K562 (cell line): Measurements from ENCODE around the gene LMF2. TPM values are rescaled to one million over a fixed set of nuclear protein-coding genes. Genes with fewer than 3 reads are reported as not detected.

Source experiments
- ATF1 ChIP-seq, 2 experiments: fragments of 450-650 bp in 1 of 2; IDR thresholded peaks; 2 replicates each; pipeline ENCODE4 v1.6.1; 2016; ENCODE audit warnings: missing compliant biosample characterization in 1 of 2, missing genetic modification characterization in 1 of 2
- CBX8 ChIP-seq: fragments of 200-600 bp; sonication (generic); IDR thresholded peaks from 2 replicates; pipeline ENCODE4 v1.6.1; 2012; ENCODE audit warnings: borderline replicate concordance, mixed run types, low read depth, mild to moderate bottlenecking, moderate library complexity, mixed read lengths, low read length, control low read depth, inconsistent platforms; ENCODE audit not compliant: poor library complexity, severe bottlenecking; ENCODE audit errors: extremely low read depth
- CCAR2 ChIP-seq: fragments of 200-400 bp; formaldehyde crosslinking; IDR thresholded peaks from 2 replicates; pipeline ENCODE4 v1.6.1; 2017; ENCODE audit warnings: mild to moderate bottlenecking, low read depth, low read length
- CHD1 ChIP-seq: fragments of 200-600 bp; sonication (generic); IDR thresholded peaks from one replicate; pipeline ENCODE4 v1.6.1; 2012; ENCODE audit warnings: mild to moderate bottlenecking, moderate library complexity, low read length, inconsistent platforms
- EP400 ChIP-seq: fragments of 450-650 bp; IDR thresholded peaks from 2 replicates; pipeline ENCODE4 v1.6.1; 2017; ENCODE audit warnings: antibody characterized with exemption, mild to moderate bottlenecking, moderate library complexity
- FOXA1 ChIP-seq: fragments of 450-650 bp; IDR thresholded peaks from 2 replicates; pipeline ENCODE4 v1.6.1; 2016; ENCODE audit warnings: mild to moderate bottlenecking, borderline replicate concordance
- GTF2F1 ChIP-seq: IDR thresholded peaks from 2 replicates; pipeline ENCODE4 v1.6.1; 2011; ENCODE audit warnings: low read depth, low read length, improper control_type of control experiment
- HCFC1 ChIP-seq: IDR thresholded peaks from 2 replicates; pipeline ENCODE4 v1.6.1; 2012; ENCODE audit warnings: low read depth, low read length, improper control_type of control experiment
- ILK ChIP-seq: fragments of 450-650 bp; IDR thresholded peaks from 2 replicates; pipeline ENCODE4 v1.6.1; 2016; ENCODE audit warnings: missing genetic modification characterization, low read depth, mild to moderate bottlenecking, missing compliant biosample characterization, moderate library complexity, borderline replicate concordance
- JUND ChIP-seq, 2 experiments: IDR thresholded peaks; 2 replicates in 1 of 2; 3 replicates in 1 of 2; pipeline ENCODE4 v1.6.1; 2011; ENCODE audit warnings: borderline replicate concordance in 2 of 2, low read depth in 2 of 2, low read length in 2 of 2, improper control_type of control experiment in 1 of 2, missing biosample characterization in 1 of 2, missing genetic modification characterization in 1 of 2, missing genetic modification reagents in 1 of 2
- L3MBTL2 ChIP-seq: fragments of 450-650 bp; IDR thresholded peaks from 2 replicates; pipeline ENCODE4 v1.6.1; 2016; ENCODE audit warnings: mild to moderate bottlenecking, moderate library complexity
- MCM7 ChIP-seq, 2 experiments: fragments of 450-650 bp; IDR thresholded peaks; 2 replicates each; pipeline ENCODE4 v1.6.1; 2016 to 2018
- NFATC3 ChIP-seq: fragments of 450-650 bp; IDR thresholded peaks from 2 replicates; pipeline ENCODE4 v1.6.1; 2017; ENCODE audit warnings: mild to moderate bottlenecking
- NFXL1 ChIP-seq: fragments of 450-650 bp; formaldehyde crosslinking; IDR thresholded peaks from 2 replicates; pipeline ENCODE4 v1.4.0; 2021; ENCODE audit warnings: mild to moderate bottlenecking
- NFYB ChIP-seq: IDR thresholded peaks from 2 replicates; pipeline ENCODE4 v1.6.1; 2011; ENCODE audit warnings: mild to moderate bottlenecking, moderate library complexity; ENCODE audit not compliant: insufficient read length; ENCODE audit errors: extremely low read depth
- RCOR1 ChIP-seq, 2 experiments: IDR thresholded peaks; 2 replicates each; pipeline ENCODE4 v1.6.1; 2012; ENCODE audit warnings: low read depth in 2 of 2, low read length in 2 of 2, borderline replicate concordance in 1 of 2, improper control_type of control experiment in 1 of 2
- SAFB2 ChIP-seq: fragments of 200-400 bp; formaldehyde crosslinking; IDR thresholded peaks from 2 replicates; pipeline ENCODE4 v1.6.1; 2018; ENCODE audit warnings: borderline replicate concordance, low read length, low read depth, moderate library complexity; ENCODE audit not compliant: severe bottlenecking
- SMAD1 ChIP-seq: fragments of 150-350 bp; IDR thresholded peaks from 2 replicates; pipeline ENCODE4 v1.6.1; 2014; ENCODE audit warnings: low read length, low read depth; ENCODE audit not compliant: partially characterized antibody
- SMAD2 ChIP-seq: fragments of 150-350 bp; IDR thresholded peaks from 2 replicates; pipeline ENCODE4 v1.6.1; 2014; ENCODE audit warnings: low read depth, mild to moderate bottlenecking, low read length
- ZNF165 ChIP-seq: fragments of 250-450 bp; sonication (Bioruptor Pico); IDR thresholded peaks from 2 replicates; pipeline ENCODE4 v1.4.0; 2020; ENCODE audit warnings: borderline replicate concordance
- ZNF174 ChIP-seq: fragments of 250-450 bp; sonication (Bioruptor Pico); IDR thresholded peaks from 2 replicates; pipeline ENCODE4 v1.4.0; 2020; ENCODE audit warnings: mild to moderate bottlenecking
- ZNF354B ChIP-seq: fragments of 250-450 bp; sonication (Bioruptor Pico); IDR thresholded peaks from 2 replicates; pipeline ENCODE4 v1.4.0; 2020
- ZNF780A ChIP-seq: fragments of 250-450 bp; sonication (Bioruptor Pico); IDR thresholded peaks from 2 replicates; pipeline ENCODE4 v1.5.0; 2021; ENCODE audit warnings: mild to moderate bottlenecking
- polyA plus RNA-seq, 8 experiments: library from polyadenylated mRNA; depleted of rRNA in 4 of 8; stranded (reverse) in 5 of 8; unstranded in 3 of 8; fragments of >200 nt; fragmentation: Nextera tagmentation in 2 of 8; fragmentation: Illumina TruSeq in 1 of 8; extraction: Ambion mirVana in 2 of 8; extraction: Trizol in 1 of 8; gene quantifications; 2 replicates each; pipeline versions ENCODE4 v1.2.1 to v1.2.3, GENCODE V29; 2011 to 2014; ENCODE audit warnings: inconsistent platforms in 1 of 8, missing spikeins in 1 of 8
- total RNA-seq, 7 experiments: library from RNA; depleted of rRNA in 6 of 7; stranded (reverse); fragments of >200 nt in 6 of 7; fragmentation: Illumina TruSeq in 2 of 7; extraction: Trizol in 2 of 7; gene quantifications; 2 replicates each; pipeline versions ENCODE4 v1.2.1 to v1.2.3, GENCODE V29; 2011 to 2021; ENCODE audit warnings: low replicate concordance in 1 of 7
- TF ChIP-seq, protein P1 (sequence below): fragments of 450-650 bp; IDR thresholded peaks from 2 replicates; pipeline ENCODE4 v1.6.1; 2017; ENCODE audit warnings: antibody characterized with exemption
- TF ChIP-seq, protein P2 (sequence below): sonication (generic); formaldehyde crosslinking; IDR thresholded peaks from 2 replicates; pipeline ENCODE4 v1.8.1; 2023; ENCODE audit warnings: mild to moderate bottlenecking, missing genetic modification reagents

Gene LMF2
- total and polyA plus RNA-seq, 9 of the 15 experiments (the other 6 are each of a cell fraction or from before 2014, with no cell fraction given): 0.08 to 37.1 (median 7.6) TPM

GRCh38 chr22:50526108-50526833, 18.8 kb upstream of the LMF2 start (continued):
- TF ChIP-seq EP400 (peak; percentile 5; the same call in 1 of the 2 replicates), NFATC3 (no peak), L3MBTL2 (peak; percentile 96), SMAD1 (no peak), ZNF354B (CRISPR knock-in tag) (no peak), CHD1 (no peak), ZNF165 (CRISPR knock-in tag) (no peak), ZNF174 (CRISPR knock-in tag) (no peak), SAFB2 (no peak), SMAD2 (no peak), MCM7 (IDR thresholded peaks at IDR 0.05) (no peak), ATF1 (CRISPR knock-in tag; IDR thresholded peaks at IDR 0.05) (no peak), ATF1 (tag; IDR thresholded peaks at IDR 0.05) (0 out of 2 replicates have a peak, but pooled peaks have one; percentile 17), ILK (tag) (no peak), GTF2F1 (no peak), JUND (IDR thresholded peaks at IDR 0.05; ENCODE audit: borderline replicate concordance, low read depth, low read length) (no peak), JUND (tag; IDR thresholded peaks at IDR 0.05; ENCODE audit: borderline replicate concordance, low read depth, low read length) (no peak), ZNF780A (no peak), RCOR1 (IDR thresholded peaks at IDR 0.05; ENCODE audit: borderline replicate concordance in 1 of 2, low read depth in 2 of 2, low read length in 2 of 2) (no peak), CCAR2 (no peak), NFXL1 (CRISPR knock-in tag) (no peak), CBX8 (no peak), HCFC1 (no peak), FOXA1 (no peak), NFYB (no peak)
- TF ChIP-seq, protein P1, sequence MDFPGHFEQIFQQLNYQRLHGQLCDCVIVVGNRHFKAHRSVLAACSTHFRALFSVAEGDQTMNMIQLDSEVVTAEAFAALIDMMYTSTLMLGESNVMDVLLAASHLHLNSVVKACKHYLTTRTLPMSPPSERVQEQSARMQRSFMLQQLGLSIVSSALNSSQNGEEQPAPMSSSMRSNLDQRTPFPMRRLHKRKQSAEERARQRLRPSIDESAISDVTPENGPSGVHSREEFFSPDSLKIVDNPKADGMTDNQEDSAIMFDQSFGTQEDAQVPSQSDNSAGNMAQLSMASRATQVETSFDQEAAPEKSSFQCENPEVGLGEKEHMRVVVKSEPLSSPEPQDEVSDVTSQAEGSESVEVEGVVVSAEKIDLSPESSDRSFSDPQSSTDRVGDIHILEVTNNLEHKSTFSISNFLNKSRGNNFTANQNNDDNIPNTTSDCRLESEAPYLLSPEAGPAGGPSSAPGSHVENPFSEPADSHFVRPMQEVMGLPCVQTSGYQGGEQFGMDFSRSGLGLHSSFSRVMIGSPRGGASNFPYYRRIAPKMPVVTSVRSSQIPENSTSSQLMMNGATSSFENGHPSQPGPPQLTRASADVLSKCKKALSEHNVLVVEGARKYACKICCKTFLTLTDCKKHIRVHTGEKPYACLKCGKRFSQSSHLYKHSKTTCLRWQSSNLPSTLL: no peak
- TF ChIP-seq, protein P2, sequence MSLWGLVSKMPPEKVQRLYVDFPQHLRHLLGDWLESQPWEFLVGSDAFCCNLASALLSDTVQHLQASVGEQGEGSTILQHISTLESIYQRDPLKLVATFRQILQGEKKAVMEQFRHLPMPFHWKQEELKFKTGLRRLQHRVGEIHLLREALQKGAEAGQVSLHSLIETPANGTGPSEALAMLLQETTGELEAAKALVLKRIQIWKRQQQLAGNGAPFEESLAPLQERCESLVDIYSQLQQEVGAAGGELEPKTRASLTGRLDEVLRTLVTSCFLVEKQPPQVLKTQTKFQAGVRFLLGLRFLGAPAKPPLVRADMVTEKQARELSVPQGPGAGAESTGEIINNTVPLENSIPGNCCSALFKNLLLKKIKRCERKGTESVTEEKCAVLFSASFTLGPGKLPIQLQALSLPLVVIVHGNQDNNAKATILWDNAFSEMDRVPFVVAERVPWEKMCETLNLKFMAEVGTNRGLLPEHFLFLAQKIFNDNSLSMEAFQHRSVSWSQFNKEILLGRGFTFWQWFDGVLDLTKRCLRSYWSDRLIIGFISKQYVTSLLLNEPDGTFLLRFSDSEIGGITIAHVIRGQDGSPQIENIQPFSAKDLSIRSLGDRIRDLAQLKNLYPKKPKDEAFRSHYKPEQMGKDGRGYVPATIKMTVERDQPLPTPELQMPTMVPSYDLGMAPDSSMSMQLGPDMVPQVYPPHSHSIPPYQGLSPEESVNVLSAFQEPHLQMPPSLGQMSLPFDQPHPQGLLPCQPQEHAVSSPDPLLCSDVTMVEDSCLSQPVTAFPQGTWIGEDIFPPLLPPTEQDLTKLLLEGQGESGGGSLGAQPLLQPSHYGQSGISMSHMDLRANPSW (CRISPR knock-in tag): no peak
